Measurements from ENCODE around the gene AMHR2. TPM values are rescaled to one million over a fixed set of nuclear protein-coding genes. Genes with fewer than 3 reads are reported as not detected.
A peak's percentile ranks its signal among the peaks of the same experiment; 100 is the strongest.

AMHR2 gene
- total RNA-seq, 1 donor from 2014 or later = not detected

DNA sequence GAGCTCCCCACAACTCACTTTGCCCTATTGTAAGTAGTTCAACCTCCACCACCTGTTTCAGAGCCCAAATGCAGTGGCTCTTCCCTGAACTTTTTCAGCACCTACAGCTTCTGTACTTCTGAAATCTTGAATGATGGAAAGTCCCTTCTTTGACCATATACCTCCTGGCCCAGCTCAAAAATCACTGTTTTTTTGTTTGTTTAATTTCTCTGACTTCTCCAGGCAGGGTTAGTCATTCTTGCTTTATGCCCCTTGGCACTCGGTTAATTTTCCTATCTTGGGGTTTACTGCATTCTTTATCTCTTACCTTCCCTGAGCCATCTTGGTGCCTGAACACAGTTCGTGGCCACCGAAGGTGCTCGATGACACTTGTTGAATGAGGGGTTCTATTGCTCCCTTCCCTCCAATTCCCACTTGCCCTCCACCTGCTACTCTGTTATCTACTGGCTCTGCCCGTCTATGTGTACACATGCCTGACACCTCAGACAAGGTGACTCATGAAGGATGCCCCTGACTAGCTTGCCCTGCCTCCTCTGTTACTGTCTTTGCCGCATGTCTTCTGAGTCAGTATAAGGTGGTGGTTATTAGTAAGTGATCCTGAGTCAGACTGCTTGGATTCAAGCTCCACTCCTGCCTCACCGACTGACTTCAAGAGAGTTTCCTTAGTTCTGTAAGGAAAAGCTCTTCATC is 4.4 kb downstream of the AMHR2 start:
- no peak overlapping the region for H3K4me3 ChIP-seq (ENCODE audit: insufficient read depth, low read depth, low read length)
- H3K9me3 Mint-ChIP-seq (ENCODE audit: unreplicated experiment) = no peaks in the 10 kb centered on the region
- TF ChIP-seq EZH2 (IDR thresholded peaks at IDR 0.05; ENCODE audit: insufficient read depth, low read length) = no peak
- H3K27ac Mint-ChIP-seq (ENCODE audit: unreplicated experiment) = no peak overlapping the region
- no peak overlapping the region for H3K4me3 Mint-ChIP-seq (ENCODE audit: unreplicated experiment)
- H3K27me3 Mint-ChIP-seq (ENCODE audit: low read depth, unreplicated experiment) = peaks cover 15% of the 10 kb centered on the region
- no peak overlapping the region for H3K9ac ChIP-seq (ENCODE audit: low read length)
- H3K27ac ChIP-seq (ENCODE audit: low read depth, low read length) = no peak overlapping the region
- no peak overlapping the region for H2AFZ ChIP-seq (ENCODE audit: low read depth, low read length)
- no peaks in the 10 kb centered on the region for H3K36me3 ChIP-seq (ENCODE audit: insufficient read depth, low read length)
- no peak overlapping the region for H3K4me2 ChIP-seq (ENCODE audit: low read length)
- H3K4me1 Mint-ChIP-seq (ENCODE audit: low read depth, unreplicated experiment) = peaks cover 7% of the 10 kb centered on the region
- no peaks in the 10 kb centered on the region for H3K79me2 ChIP-seq (ENCODE audit: insufficient read depth, low read length)
- peak; percentile 62 for FAIRE-seq
- no peaks in the 10 kb centered on the region for H3K27me3 ChIP-seq (ENCODE audit: insufficient read depth, low read length)
- H3K4me1 ChIP-seq (ENCODE audit: insufficient read depth, low read length) = peaks cover 13% of the 10 kb centered on the region
- H3K36me3 Mint-ChIP-seq (ENCODE audit: low read depth, unreplicated experiment) = no peaks in the 10 kb centered on the region
- DNase-seq (ENCODE audit: low read depth) = peak; percentile 92
- no peaks in the 10 kb centered on the region for H3K9me3 ChIP-seq (ENCODE audit: insufficient read depth, low read depth, low read length)
- no peaks in the 10 kb centered on the region for H4K20me1 ChIP-seq (ENCODE audit: insufficient read depth, low read length)

DNA sequence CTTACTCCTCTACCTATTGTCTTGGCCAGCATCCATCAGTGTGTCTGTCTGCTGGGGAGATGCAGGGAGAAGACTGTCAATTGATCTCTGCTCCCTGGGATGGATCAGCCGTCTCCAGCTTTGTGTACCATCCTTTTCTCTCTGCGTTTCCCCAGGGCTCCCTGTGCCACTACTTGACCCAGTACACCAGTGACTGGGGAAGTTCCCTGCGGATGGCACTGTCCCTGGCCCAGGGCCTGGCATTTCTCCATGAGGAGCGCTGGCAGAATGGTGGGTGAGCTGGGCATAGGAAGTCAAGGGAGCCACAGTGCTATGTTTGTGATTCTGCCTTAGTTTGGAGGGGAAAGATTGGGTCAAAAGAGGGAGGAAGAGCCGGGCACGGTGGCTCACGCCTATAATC is 5.1 kb downstream of the AMHR2 start:
- Histone ChIP-seq H2AFZ (ENCODE audit: low read depth, low read length) (no peak overlapping the region), H3K4me2 (ENCODE audit: low read length) (no peak overlapping the region), H3K4me1 (ENCODE audit: insufficient read depth, low read length) (peaks cover 13% of the 10 kb centered on the region), H3K9me3 (ENCODE audit: insufficient read depth, low read depth, low read length) (no peaks in the 10 kb centered on the region), H4K20me1 (ENCODE audit: insufficient read depth, low read length) (no peaks in the 10 kb centered on the region), H3K9ac (ENCODE audit: low read length) (no peak overlapping the region), H3K27ac (ENCODE audit: low read depth, low read length) (no peak overlapping the region), H3K27me3 (ENCODE audit: insufficient read depth, low read length) (no peaks in the 10 kb centered on the region), H3K4me3 (ENCODE audit: insufficient read depth, low read depth, low read length) (no peak overlapping the region), H3K79me2 (ENCODE audit: insufficient read depth, low read length) (no peaks in the 10 kb centered on the region), H3K36me3 (ENCODE audit: insufficient read depth, low read length) (no peaks in the 10 kb centered on the region)
- Mint-ChIP-seq H3K4me1 (ENCODE audit: low read depth, unreplicated experiment) (peaks cover 7% of the 10 kb centered on the region), H3K36me3 (ENCODE audit: low read depth, unreplicated experiment) (no peaks in the 10 kb centered on the region), H3K9me3 (ENCODE audit: unreplicated experiment) (no peaks in the 10 kb centered on the region), H3K4me3 (ENCODE audit: unreplicated experiment) (no peak overlapping the region), H3K27me3 (ENCODE audit: low read depth, unreplicated experiment) (peaks cover 14% of the 10 kb centered on the region), H3K27ac (ENCODE audit: unreplicated experiment) (no peak overlapping the region)
- TF ChIP-seq, protein P1, sequence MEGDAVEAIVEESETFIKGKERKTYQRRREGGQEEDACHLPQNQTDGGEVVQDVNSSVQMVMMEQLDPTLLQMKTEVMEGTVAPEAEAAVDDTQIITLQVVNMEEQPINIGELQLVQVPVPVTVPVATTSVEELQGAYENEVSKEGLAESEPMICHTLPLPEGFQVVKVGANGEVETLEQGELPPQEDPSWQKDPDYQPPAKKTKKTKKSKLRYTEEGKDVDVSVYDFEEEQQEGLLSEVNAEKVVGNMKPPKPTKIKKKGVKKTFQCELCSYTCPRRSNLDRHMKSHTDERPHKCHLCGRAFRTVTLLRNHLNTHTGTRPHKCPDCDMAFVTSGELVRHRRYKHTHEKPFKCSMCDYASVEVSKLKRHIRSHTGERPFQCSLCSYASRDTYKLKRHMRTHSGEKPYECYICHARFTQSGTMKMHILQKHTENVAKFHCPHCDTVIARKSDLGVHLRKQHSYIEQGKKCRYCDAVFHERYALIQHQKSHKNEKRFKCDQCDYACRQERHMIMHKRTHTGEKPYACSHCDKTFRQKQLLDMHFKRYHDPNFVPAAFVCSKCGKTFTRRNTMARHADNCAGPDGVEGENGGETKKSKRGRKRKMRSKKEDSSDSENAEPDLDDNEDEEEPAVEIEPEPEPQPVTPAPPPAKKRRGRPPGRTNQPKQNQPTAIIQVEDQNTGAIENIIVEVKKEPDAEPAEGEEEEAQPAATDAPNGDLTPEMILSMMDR (IDR thresholded peaks at IDR 0.05; ENCODE audit: insufficient read depth, low read depth, low read length) = no peak
- TF ChIP-seq EZH2 (IDR thresholded peaks at IDR 0.05; ENCODE audit: insufficient read depth, low read length) = no peak
- no peak for FAIRE-seq
- no peak for DNase-seq (ENCODE audit: low read depth)

DNA sequence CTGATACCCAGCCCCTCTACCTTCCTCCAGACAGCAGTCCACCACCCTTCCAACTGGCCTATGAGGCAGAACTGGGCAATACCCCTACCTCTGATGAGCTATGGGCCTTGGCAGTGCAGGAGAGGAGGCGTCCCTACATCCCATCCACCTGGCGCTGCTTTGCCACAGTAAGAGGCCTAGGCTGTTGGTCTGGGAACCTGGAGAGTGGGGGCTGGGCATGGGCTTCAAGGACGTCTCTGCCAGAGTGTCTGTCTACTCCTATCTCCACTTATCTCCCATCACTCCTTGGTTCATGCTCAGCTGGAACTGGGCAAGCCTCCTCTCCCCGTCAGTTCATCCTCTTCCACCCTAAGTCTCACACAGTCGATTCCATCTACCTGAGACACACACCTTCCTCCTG is 6.5 kb downstream of the AMHR2 start:
- no peak for FAIRE-seq
- Histone ChIP-seq H3K4me2 (ENCODE audit: low read length) (no peak overlapping the region), H3K27ac (ENCODE audit: low read depth, low read length) (no peak overlapping the region)

More for the DNA sequence above, 6.5 kb downstream of the AMHR2 start:
- no peak for TF ChIP-seq EZH2 (IDR thresholded peaks at IDR 0.05; ENCODE audit: insufficient read depth, low read length)
- TF ChIP-seq, protein P1 (IDR thresholded peaks at IDR 0.05; ENCODE audit: insufficient read depth, low read depth, low read length) = no peak
- Mint-ChIP-seq H3K4me1 (ENCODE audit: low read depth, unreplicated experiment) (peaks cover 7% of the 10 kb centered on the region), H3K9me3 (ENCODE audit: unreplicated experiment) (no peaks in the 10 kb centered on the region), H3K36me3 (ENCODE audit: low read depth, unreplicated experiment) (no peaks in the 10 kb centered on the region), H3K27me3 (ENCODE audit: low read depth, unreplicated experiment) (peaks cover 5% of the 10 kb centered on the region), H3K27ac (ENCODE audit: unreplicated experiment) (peak overlapping the region; percentile 8), H3K4me3 (ENCODE audit: unreplicated experiment) (no peak overlapping the region)
- Histone ChIP-seq H3K4me3 (ENCODE audit: insufficient read depth, low read depth, low read length) (no peak overlapping the region), H3K9me3 (ENCODE audit: insufficient read depth, low read depth, low read length) (no peaks in the 10 kb centered on the region), H3K4me1 (ENCODE audit: insufficient read depth, low read length) (peaks cover 13% of the 10 kb centered on the region), H3K9ac (ENCODE audit: low read length) (no peak overlapping the region), H3K27me3 (ENCODE audit: insufficient read depth, low read length) (no peaks in the 10 kb centered on the region), H3K36me3 (ENCODE audit: insufficient read depth, low read length) (no peaks in the 10 kb centered on the region), H2AFZ (ENCODE audit: low read depth, low read length) (no peak overlapping the region), H4K20me1 (ENCODE audit: insufficient read depth, low read length) (no peaks in the 10 kb centered on the region), H3K79me2 (ENCODE audit: insufficient read depth, low read length) (no peaks in the 10 kb centered on the region)
- DNase-seq (ENCODE audit: low read depth) = no peak
